Thoracic aorta (tissue), 2 donors: ENCODE measurements around the gene LALBA. TPM values are rescaled to one million over a fixed set of nuclear protein-coding genes. Genes with fewer than 3 reads are reported as not detected.

ENCODE experiments used
- ATAC-seq: fragments of 150-250 bp; one replicate; pipeline ENCODE4 v1.8.0; 2017; ENCODE audit warnings: low read depth; ENCODE audit not compliant: insufficient number of reproducible peaks, low FRiP score
- DNase-seq: peaks from one replicate; pipeline ENCODE4 v3.0.0-alpha.2; 2020; ENCODE audit warnings: low spot score
- H3K27ac ChIP-seq, 2 donors: fragments of 200-600 bp; sonication (generic); 1 replicate in 1 of 2; 2 replicates in 1 of 2; pipeline ENCODE4 v1.5.1; 2016; ENCODE audit warnings: mild to moderate bottlenecking in 2 of 2, moderate library complexity in 2 of 2
- H3K27me3 ChIP-seq: fragments of 200-600 bp; sonication (generic); replicated peaks from 2 replicates; pipeline ENCODE4 v1.6.0; 2016; ENCODE audit warnings: mild to moderate bottlenecking; ENCODE audit not compliant: insufficient read depth
- H3K36me3 ChIP-seq: fragments of 200-600 bp; sonication (generic); one replicate; pipeline ENCODE4 v1.5.1; 2016
- H3K4me1 ChIP-seq, 2 donors: fragments of 200-600 bp; sonication (generic); 1 replicate in 1 of 2; 2 replicates in 1 of 2; pipeline versions ENCODE4 v1.5.1 to v1.6.0; 2016; ENCODE audit warnings: low read depth in 2 of 2, mild to moderate bottlenecking in 1 of 2; ENCODE audit not compliant: control insufficient read depth in 1 of 2
- H3K4me3 ChIP-seq: fragments of 200-600 bp; sonication (generic); 2 replicates; pipeline ENCODE4 v1.5.1; 2016; ENCODE audit warnings: mild to moderate bottlenecking
- H3K9me3 ChIP-seq: fragments of 200-600 bp; sonication (generic); 2 replicates; pipeline ENCODE4 v1.5.1; 2016
- total RNA-seq, 2 donors: library from RNA; depleted of rRNA; stranded (reverse); fragments of >200 nt; gene quantifications; one replicate each; pipeline versions ENCODE4 v1.1.0 to v1.2.3, GENCODE V29; 2016
- TF ChIP-seq, protein P1 (sequence below): fragments of 200-600 bp; sonication (generic); IDR thresholded peaks from one replicate; pipeline ENCODE4 v1.5.1; 2019; ENCODE audit warnings: antibody characterized with exemption

The LALBA gene
- total RNA-seq = not detected

GRCh38 chr12:48569946-48570345 lies at the start of gene LALBA:
LALBA (minus strand) TSS chr12:48570046; CDS start chr12:48570020, 26 bp downstream.
- Histone ChIP-seq H3K9me3 (no peaks in the 10 kb centered on the region), H3K36me3 (no peaks in the 10 kb centered on the region), H3K4me3 (no peak within 1 kb of the TSS), H3K27me3 (no peaks in the 10 kb centered on the region), H3K27ac (no peak within 1 kb of the TSS), H3K4me1 (no peaks in the 10 kb centered on the region)
- TF ChIP-seq, protein P1, sequence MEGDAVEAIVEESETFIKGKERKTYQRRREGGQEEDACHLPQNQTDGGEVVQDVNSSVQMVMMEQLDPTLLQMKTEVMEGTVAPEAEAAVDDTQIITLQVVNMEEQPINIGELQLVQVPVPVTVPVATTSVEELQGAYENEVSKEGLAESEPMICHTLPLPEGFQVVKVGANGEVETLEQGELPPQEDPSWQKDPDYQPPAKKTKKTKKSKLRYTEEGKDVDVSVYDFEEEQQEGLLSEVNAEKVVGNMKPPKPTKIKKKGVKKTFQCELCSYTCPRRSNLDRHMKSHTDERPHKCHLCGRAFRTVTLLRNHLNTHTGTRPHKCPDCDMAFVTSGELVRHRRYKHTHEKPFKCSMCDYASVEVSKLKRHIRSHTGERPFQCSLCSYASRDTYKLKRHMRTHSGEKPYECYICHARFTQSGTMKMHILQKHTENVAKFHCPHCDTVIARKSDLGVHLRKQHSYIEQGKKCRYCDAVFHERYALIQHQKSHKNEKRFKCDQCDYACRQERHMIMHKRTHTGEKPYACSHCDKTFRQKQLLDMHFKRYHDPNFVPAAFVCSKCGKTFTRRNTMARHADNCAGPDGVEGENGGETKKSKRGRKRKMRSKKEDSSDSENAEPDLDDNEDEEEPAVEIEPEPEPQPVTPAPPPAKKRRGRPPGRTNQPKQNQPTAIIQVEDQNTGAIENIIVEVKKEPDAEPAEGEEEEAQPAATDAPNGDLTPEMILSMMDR = no peak
- no peak for DNase-seq
- ATAC-seq = no peak

GRCh38 chr12:48618541-48618940 lies 48.7 kb upstream of the LALBA start:
- DNase-seq (peak; percentile 9), ATAC-seq (no peak)
- H3K27ac ChIP-seq = no peak overlapping the region
- no peaks in the 10 kb centered on the region for H3K4me1 ChIP-seq
- H3K4me3 ChIP-seq = no peak overlapping the region
- peaks cover 6% of the 10 kb centered on the region for H3K9me3 ChIP-seq
- TF ChIP-seq, protein P1 = peak; percentile 95
- no peaks in the 10 kb centered on the region for H3K27me3 ChIP-seq
- no peaks in the 10 kb centered on the region for H3K36me3 ChIP-seq

DNA sequence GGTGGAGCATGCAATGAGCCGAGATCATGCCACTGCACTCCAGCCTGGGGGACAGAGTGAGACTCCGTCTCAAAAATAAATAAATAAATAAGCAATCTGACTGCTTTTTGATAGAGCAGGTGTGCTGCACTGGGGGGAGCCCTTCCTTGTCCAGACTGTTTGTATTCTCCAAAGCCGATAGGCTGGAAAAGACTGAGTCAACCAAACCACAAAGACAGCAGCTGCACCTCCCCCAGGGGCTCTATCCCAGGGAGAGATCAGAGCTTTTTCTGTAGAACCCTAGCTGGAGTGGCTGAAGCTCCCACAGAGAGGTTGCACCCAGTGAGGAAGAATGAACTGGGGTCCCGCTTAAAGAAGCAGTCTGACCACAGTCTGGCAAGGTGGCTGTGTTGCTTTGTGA lies 45.8 kb upstream of the LALBA start:
- Histone ChIP-seq H3K27ac (no peak overlapping the region), H3K36me3 (no peaks in the 10 kb centered on the region), H3K27me3 (no peaks in the 10 kb centered on the region), H3K4me3 (no peak overlapping the region), H3K9me3 (peaks cover 12% of the 10 kb centered on the region), H3K4me1 (no peaks in the 10 kb centered on the region)
- DNase-seq = no peak
- ATAC-seq = no peak
- TF ChIP-seq, protein P1 = no peak

GRCh38 chr12:48613321-48613720 lies 43.5 kb upstream of the LALBA start:
- TF ChIP-seq, protein P1 = no peak
- Histone ChIP-seq H3K4me3 (no peak overlapping the region), H3K4me1 (no peaks in the 10 kb centered on the region), H3K36me3 (no peaks in the 10 kb centered on the region), H3K27ac (no peak overlapping the region), H3K9me3 (peaks cover 21% of the 10 kb centered on the region), H3K27me3 (no peaks in the 10 kb centered on the region)
- ATAC-seq (no peak), DNase-seq (no peak)

DNA sequence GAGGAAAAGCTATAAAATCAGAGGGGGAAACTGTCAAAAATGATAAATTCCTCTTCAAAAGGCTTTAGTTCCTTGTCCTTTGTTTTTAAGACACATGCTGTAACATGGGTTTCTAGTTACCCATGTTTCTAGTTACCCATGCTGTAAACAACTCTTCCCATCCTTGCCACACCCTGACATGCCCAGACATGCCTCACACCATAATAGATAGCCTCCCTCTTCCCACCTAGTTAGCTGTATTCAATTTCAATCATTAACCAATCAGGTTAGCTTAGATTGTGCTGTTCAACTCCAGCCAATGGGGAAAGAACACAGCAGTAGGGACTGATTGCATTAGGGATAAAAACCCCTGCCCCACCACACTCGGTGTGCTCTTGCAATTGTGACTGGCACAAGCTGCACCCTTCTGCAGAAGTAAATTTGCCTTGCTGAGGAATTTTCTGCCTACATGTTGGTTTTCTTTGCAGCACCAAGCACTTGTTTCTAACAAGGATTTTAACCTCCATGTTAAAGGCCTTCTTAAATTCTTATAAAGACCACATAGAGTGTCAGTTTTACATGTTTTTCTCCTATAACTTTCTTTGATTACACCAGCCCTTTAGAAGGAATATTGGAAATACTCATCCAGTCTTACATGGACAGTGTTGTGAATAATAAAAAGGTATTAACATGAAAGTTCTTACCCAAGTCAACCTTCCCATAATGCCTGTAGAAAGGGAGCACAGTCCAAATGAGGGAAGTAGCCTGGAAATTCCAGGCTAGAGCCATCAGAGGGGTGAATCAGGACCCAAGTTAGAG lies 32.5 kb upstream of the LALBA start:
- no peak overlapping the region for H3K4me3 ChIP-seq
- TF ChIP-seq, protein P1 = no peak
- no peaks in the 10 kb centered on the region for H3K36me3 ChIP-seq
- ATAC-seq (no peak), DNase-seq (no peak)
- peaks cover 8% of the 10 kb centered on the region for H3K9me3 ChIP-seq
- no peak overlapping the region for H3K27ac ChIP-seq
- H3K27me3 ChIP-seq = no peaks in the 10 kb centered on the region
- H3K4me1 ChIP-seq = no peaks in the 10 kb centered on the region
